Anterior cingulate cortex (tissue), 58 donors: Measurements from ENCODE around the gene QSOX1.

Experiments
- DNase-seq, 58 donors: peaks; one replicate each; lab custom pipeline; 2025; lab: John Stamatoyannopoulos, UW

QSOX1 gene

GRCh38 chr1:180230416-180230790, 75.7 kb downstream of the QSOX1 start:
- no peak for DNase-seq

GRCh38 chr1:180230791-180231505, 76.3 kb downstream of the QSOX1 start:
- no peak for DNase-seq

GRCh38 chr1:180231506-180231921, 76.8 kb downstream of the QSOX1 start:
- DNase-seq = no peak

GRCh38 chr1:180231936-180232335, 77.3 kb downstream of the QSOX1 start:
- DNase-seq = no peak

GRCh38 chr1:180232521-180233043, 77.9 kb downstream of the QSOX1 start:
- no peak for DNase-seq

GRCh38 chr1:180233191-180234011, 78.7 kb downstream of the QSOX1 start:
- DNase-seq = no peak

- no peak for DNase-seq
These were observed 79.9 kb downstream of the QSOX1 start for GRCh38 chr1:180234369-180235076.

GRCh38 chr1:180235077-180235501, 80.4 kb downstream of the QSOX1 start:
- no peak for DNase-seq

GRCh38 chr1:180235502-180236239, 81.0 kb downstream of the QSOX1 start:
- DNase-seq = no peak

GRCh38 chr1:180236698-180237509, 82.2 kb downstream of the QSOX1 start:
- DNase-seq = no peak

GRCh38 chr1:180237869-180238476, 83.3 kb downstream of the QSOX1 start:
- no peak for DNase-seq

- no peak for DNase-seq
These were observed 84.0 kb downstream of the QSOX1 start for GRCh38 chr1:180238675-180239074.

- DNase-seq = no peak
These were observed 84.8 kb downstream of the QSOX1 start for GRCh38 chr1:180239145-180240096.

- DNase-seq = no peak
These were observed 87.3 kb downstream of the QSOX1 start for GRCh38 chr1:180241716-180242544.

- no peak for DNase-seq
These were observed 89.0 kb downstream of the QSOX1 start for GRCh38 chr1:180243517-180244221.

GRCh38 chr1:180244840-180245239, 90.2 kb downstream of the QSOX1 start:
- no peak for DNase-seq
